Left lung (tissue), 10 donors: ENCODE results near the gene COL11A2. TPM values are rescaled to one million over a fixed set of nuclear protein-coding genes. Genes with fewer than 3 reads are reported as not detected.

Source experiments
- ATAC-seq: fragments of 200-7000 bp; cut with Tn5 transposase; one replicate; pipeline ENCODE4 v1.9.1; 2020; ENCODE audit warnings: moderate library complexity
- DNase-seq, 4 donors: peaks; one replicate each; pipeline ENCODE4 v3.0.0-alpha.2; 2013 to 2020
- H3K27ac ChIP-seq, 2 donors: fragments of 200-600 bp; sonication (generic) in 1 of 2; one replicate each; pipeline versions ENCODE4 v1.5.0 to v1.8.0; 2020 to 2021
- H3K27me3 ChIP-seq, 2 donors: fragments of 200-600 bp; sonication (generic) in 1 of 2; one replicate each; pipeline versions ENCODE4 v1.5.0 to v1.8.0; 2020 to 2021
- H3K36me3 ChIP-seq, 2 donors: fragments of 200-600 bp; sonication (generic) in 1 of 2; one replicate each; pipeline versions ENCODE4 v1.5.0 to v1.8.0; 2020 to 2021
- H3K4me1 ChIP-seq, 2 donors: fragments of 200-600 bp; one replicate each; pipeline ENCODE4 v1.8.0; 2021
- H3K4me3 ChIP-seq, 2 donors: fragments of 200-600 bp; sonication (generic) in 1 of 2; one replicate each; pipeline versions ENCODE4 v1.5.0 to v1.8.0; 2020 to 2021; ENCODE audit warnings: mild to moderate bottlenecking in 1 of 2
- H3K9me3 ChIP-seq, 2 donors: fragments of 200-600 bp; sonication (generic) in 1 of 2; one replicate each; pipeline versions ENCODE4 v1.5.0 to v1.8.0; 2020 to 2021
- CTCF ChIP-seq, 2 donors: fragments of 200-600 bp; sonication (generic) in 1 of 2; IDR thresholded peaks; one replicate each; pipeline versions ENCODE4 v1.5.0 to v1.8.0; 2021; ENCODE audit warnings: antibody characterized with exemption in 2 of 2
- intact Hi-C, 2 donors: fragments of 100-400 bp; cut with DNase I; formaldehyde crosslinking; loops; one replicate each; pipeline versions ENCODE4 v1.11.2 to v1.14.2; 2022
- polyA plus RNA-seq, 6 donors: library from polyadenylated mRNA; unstranded; fragments of 120-200 nt; gene quantifications; one replicate each; pipeline ENCODE4 v1.2.1, GENCODE V29; 2013; ENCODE audit not compliant: insufficient read length in 6 of 6
- total RNA-seq, 2 donors: library from RNA; stranded (reverse); fragmentation: NEBNext Ultra II Directional; extraction: Animal tissue kit (Norgen Biotek cat#: 25700); gene quantifications; one replicate each; pipeline ENCODE4 v1.2.1, GENCODE V29; 2021
- donor health status: DM: no; HTN: yes; CAD: no.
- donor health status: DM: no; HTN: no; CAD: no.

COL11A2 gene
- total and polyA plus RNA-seq, 8 donors: 0.45 to 9.5 (median 3.6) TPM

GRCh38 chr6:33198159-33198852 is 6.0 kb upstream of the COL11A2 start:
- Histone ChIP-seq H3K9me3 (no peaks in the 10 kb centered on the region), H3K4me1 (peaks cover 32 to 52% of the 10 kb centered on the region in 2 donors), H3K27me3 (peaks cover 0 to 5% of the 10 kb centered on the region in 2 donors), H3K36me3 (peaks cover 0 to 58% of the 10 kb centered on the region in 2 donors), H3K4me3 (no peak overlapping the region), H3K27ac (no peak overlapping the region)
- ATAC-seq: no peak
- DNase-seq: no peak
- intact Hi-C loops: no loop called here
- TF ChIP-seq CTCF (IDR thresholded peaks at IDR 0.05): no peak

- ATAC-seq (peak; percentile 58), DNase-seq (peak in 3 of 4 donors; percentile 41 to 69 (median 57))
- Histone ChIP-seq H3K36me3 (peaks cover 0 to 51% of the 10 kb centered on the region in 2 donors), H3K4me1 (peaks cover 36 to 52% of the 10 kb centered on the region in 2 donors), H3K4me3 (no peak overlapping the region), H3K9me3 (no peaks in the 10 kb centered on the region), H3K27me3 (peaks cover 5 to 12% of the 10 kb centered on the region in 2 donors), H3K27ac (no peak overlapping the region)
- peak; percentile 46 to 71 for TF ChIP-seq CTCF (IDR thresholded peaks at IDR 0.05)
- intact Hi-C loops: no loop called here
Observed at GRCh38 chr6:33197431-33198048, 5.3 kb upstream of the COL11A2 start.

GRCh38 chr6:33195304-33196165 is 3.3 kb upstream of the COL11A2 start:
- no peak for DNase-seq
- intact Hi-C loops: no loop called here
- Histone ChIP-seq H3K9me3 (no peaks in the 10 kb centered on the region), H3K4me3 (no peak overlapping the region), H3K27ac (no peak overlapping the region), H3K27me3 (peaks cover 22 to 32% of the 10 kb centered on the region in 2 donors), H3K4me1 (peaks cover 27 to 46% of the 10 kb centered on the region in 2 donors), H3K36me3 (peaks cover 0 to 39% of the 10 kb centered on the region in 2 donors)
- no peak for TF ChIP-seq CTCF (IDR thresholded peaks at IDR 0.05)
- no peak for ATAC-seq

GRCh38 chr6:33194431-33194979 is 2.2 kb upstream of the COL11A2 start:
- Histone ChIP-seq H3K9me3 (no peaks in the 10 kb centered on the region), H3K4me3 (no peak overlapping the region), H3K27ac (no peak overlapping the region), H3K27me3 (peaks cover 24 to 41% of the 10 kb centered on the region in 2 donors), H3K4me1 (peaks cover 27 to 44% of the 10 kb centered on the region in 2 donors), H3K36me3 (peaks cover 0 to 39% of the 10 kb centered on the region in 2 donors)
- intact Hi-C loops: no loop called here
- DNase-seq (no peak), ATAC-seq (no peak)
- no peak for TF ChIP-seq CTCF (IDR thresholded peaks at IDR 0.05)
